ENCODE results near the gene FOXL2NB. TPM values are rescaled to one million over a fixed set of nuclear protein-coding genes. Genes with fewer than 3 reads are reported as not detected.

The FOXL2NB gene
- total RNA-seq, 4 donors from 2014 or later: not detected

- in situ Hi-C loops (cut with MboI; ENCODE audit: low pct_ligation_motif_present in 1 of 4, low pct_unique_long_range_greater_than_20kb in 1 of 4, low sequenced_read_pairs in 3 of 4): loop anchor here in 2 of 4 donors (25.0 kb wide), 2 partner anchors 393 to 532 kb away; partner anchors contain the start of gene MRPS22 (in 2 of the 2)
These were observed 3.0 kb upstream of the FOXL2NB start for GRCh38 chr3:138943724-138944653.

GRCh38 chr3:138944654-138944928, 2.4 kb upstream of the FOXL2NB start:
- H3K36me3 ChIP-seq: no peaks in the 10 kb centered on the region
- no peaks in the 10 kb centered on the region for H3K9me3 ChIP-seq
- H3K4me1 ChIP-seq: peaks cover 21 to 44% (median 31%) of the 10 kb centered on the region in 4 donors
- no peak overlapping the region for H3K27ac ChIP-seq
- peak overlapping the region in 2 of 4 donors; percentile 2 to 52 for H3K4me3 ChIP-seq
- WGBS, 2 donors (ENCODE audit: low coverage in 1 of 2): 5% methylated on average over 11 to 12 of the region's 12 CpGs
- TF ChIP-seq POLR2A (IDR thresholded peaks at IDR 0.05) (no peak), POLR2AphosphoS5 (IDR thresholded peaks at IDR 0.05) (no peak), EP300 (IDR thresholded peaks at IDR 0.05; ENCODE audit: low read depth) (no peak)
- TF ChIP-seq, protein P1, sequence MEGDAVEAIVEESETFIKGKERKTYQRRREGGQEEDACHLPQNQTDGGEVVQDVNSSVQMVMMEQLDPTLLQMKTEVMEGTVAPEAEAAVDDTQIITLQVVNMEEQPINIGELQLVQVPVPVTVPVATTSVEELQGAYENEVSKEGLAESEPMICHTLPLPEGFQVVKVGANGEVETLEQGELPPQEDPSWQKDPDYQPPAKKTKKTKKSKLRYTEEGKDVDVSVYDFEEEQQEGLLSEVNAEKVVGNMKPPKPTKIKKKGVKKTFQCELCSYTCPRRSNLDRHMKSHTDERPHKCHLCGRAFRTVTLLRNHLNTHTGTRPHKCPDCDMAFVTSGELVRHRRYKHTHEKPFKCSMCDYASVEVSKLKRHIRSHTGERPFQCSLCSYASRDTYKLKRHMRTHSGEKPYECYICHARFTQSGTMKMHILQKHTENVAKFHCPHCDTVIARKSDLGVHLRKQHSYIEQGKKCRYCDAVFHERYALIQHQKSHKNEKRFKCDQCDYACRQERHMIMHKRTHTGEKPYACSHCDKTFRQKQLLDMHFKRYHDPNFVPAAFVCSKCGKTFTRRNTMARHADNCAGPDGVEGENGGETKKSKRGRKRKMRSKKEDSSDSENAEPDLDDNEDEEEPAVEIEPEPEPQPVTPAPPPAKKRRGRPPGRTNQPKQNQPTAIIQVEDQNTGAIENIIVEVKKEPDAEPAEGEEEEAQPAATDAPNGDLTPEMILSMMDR (IDR thresholded peaks at IDR 0.05): no peak
- intact Hi-C loops (cut with DNase I; ENCODE audit: low total_unique reads) (loop anchor here (10.0 kb wide), 1 partner anchor 380 kb away; no protein-coding TSS in a partner anchor), in situ Hi-C loops (cut with MboI; ENCODE audit: low pct_ligation_motif_present in 1 of 4, low pct_unique_long_range_greater_than_20kb in 1 of 4, low sequenced_read_pairs in 3 of 4) (loop anchor here in 2 of 4 donors (25.0 kb wide), 2 partner anchors 393 to 532 kb away; partner anchors contain the start of gene MRPS22 (in 2 of the 2))
- DNase-seq: no peak
- peaks cover 100% of the 10 kb centered on the region for H3K27me3 ChIP-seq

More at GRCh38 chr3:138943724-138944653, 3.0 kb upstream of the FOXL2NB start:
- H3K4me3 ChIP-seq: no peak overlapping the region
- intact Hi-C loops (cut with DNase I; ENCODE audit: low total_unique reads): loop anchor here (10.0 kb wide), 1 partner anchor 381 kb away; no protein-coding TSS in a partner anchor
- WGBS, 2 donors (ENCODE audit: low coverage in 1 of 2): 12 to 15% methylated on average over 23 to 30 of the region's 30 CpGs
- no peak for DNase-seq
- TF ChIP-seq POLR2AphosphoS5 (IDR thresholded peaks at IDR 0.05): no peak
- TF ChIP-seq, protein P1 (IDR thresholded peaks at IDR 0.05): no peak
- no peak for TF ChIP-seq POLR2A (IDR thresholded peaks at IDR 0.05)
- no peak for TF ChIP-seq EP300 (IDR thresholded peaks at IDR 0.05; ENCODE audit: low read depth)
- H3K9me3 ChIP-seq: no peaks in the 10 kb centered on the region
- no peak overlapping the region for H3K27ac ChIP-seq
- peaks cover 100% of the 10 kb centered on the region for H3K27me3 ChIP-seq
- no peaks in the 10 kb centered on the region for H3K36me3 ChIP-seq
- peaks cover 25 to 47% (median 31%) of the 10 kb centered on the region in 4 donors for H3K4me1 ChIP-seq

DNA sequence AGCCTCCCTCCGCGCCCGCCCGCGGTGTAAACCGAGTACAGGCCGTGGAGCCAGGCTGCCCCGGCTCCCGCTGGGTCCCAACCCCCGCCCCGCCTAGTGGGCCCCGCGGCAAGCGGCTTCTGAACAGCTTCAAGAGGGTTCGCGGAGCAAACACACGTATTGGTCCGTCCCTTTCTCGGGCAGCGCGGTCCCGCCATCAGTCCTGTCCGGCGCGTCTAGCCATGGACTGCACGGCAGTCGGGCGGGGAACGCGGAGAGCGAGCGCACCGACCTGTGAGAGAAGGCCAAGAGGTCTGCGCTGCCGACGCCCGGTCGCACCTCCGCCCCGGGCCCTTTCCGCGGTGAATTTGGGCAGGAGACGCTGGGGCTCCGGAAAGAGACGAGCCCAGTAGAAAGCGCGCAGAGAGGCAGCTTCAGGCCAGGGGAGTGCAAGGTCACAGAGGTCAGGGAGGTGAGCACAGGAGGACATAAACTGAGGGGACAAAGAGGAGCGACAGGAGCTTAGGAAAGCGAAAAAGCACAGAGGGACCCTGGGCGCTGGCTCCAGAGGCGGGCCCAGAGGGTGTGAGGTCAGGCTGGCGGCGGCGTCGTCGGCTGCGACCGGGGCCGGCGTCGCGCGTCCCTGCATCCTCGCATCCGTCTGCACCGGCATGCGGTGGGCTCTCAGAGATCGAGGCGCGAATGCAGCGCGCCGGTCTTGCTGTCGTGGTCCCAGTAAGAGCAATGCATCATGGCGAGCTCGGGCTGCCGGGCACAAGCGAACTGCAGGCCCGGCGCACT, 1.9 kb upstream of the FOXL2NB start:
- WGBS, 2 donors (ENCODE audit: low coverage in 1 of 2): 8% methylated on average over 62 of the region's 80 CpGs; no CpG with 5 or more reads in 1 of the 2 donors
- Histone ChIP-seq H3K9me3 (no peaks in the 10 kb centered on the region), H3K4me3 (peak overlapping the region in 2 of 4 donors; percentile 2 to 52), H3K36me3 (no peaks in the 10 kb centered on the region), H3K4me1 (peaks cover 24 to 44% (median 36%) of the 10 kb centered on the region in 4 donors), H3K27ac (no peak overlapping the region), H3K27me3 (peaks cover 100% of the 10 kb centered on the region)
- in situ Hi-C loops (cut with MboI; ENCODE audit: low pct_ligation_motif_present in 1 of 4, low pct_unique_long_range_greater_than_20kb in 1 of 4, low sequenced_read_pairs in 3 of 4): loop anchor here in 2 of 4 donors (25.0 kb wide), 2 partner anchors 392 to 533 kb away; partner anchors contain the start of gene MRPS22 (in 2 of the 2)
- DNase-seq: peak; percentile 18
- TF ChIP-seq EP300 (IDR thresholded peaks at IDR 0.05; ENCODE audit: low read depth) (no peak), POLR2A (IDR thresholded peaks at IDR 0.05) (no peak), POLR2AphosphoS5 (IDR thresholded peaks at IDR 0.05) (no peak)
- TF ChIP-seq, protein P1 (IDR thresholded peaks at IDR 0.05): no peak
- intact Hi-C loops (cut with DNase I; ENCODE audit: low total_unique reads): loop anchor here (10.0 kb wide), 1 partner anchor 380 kb away; no protein-coding TSS in a partner anchor

All from transverse colon (tissue), 4 donors.